SIG-M5 (cell line): ENCODE results near the gene ZNF653.

Experiments
- DNase-seq: peaks from one replicate; lab custom pipeline; 2025; lab: John Stamatoyannopoulos, UW

Gene ZNF653, protein sequence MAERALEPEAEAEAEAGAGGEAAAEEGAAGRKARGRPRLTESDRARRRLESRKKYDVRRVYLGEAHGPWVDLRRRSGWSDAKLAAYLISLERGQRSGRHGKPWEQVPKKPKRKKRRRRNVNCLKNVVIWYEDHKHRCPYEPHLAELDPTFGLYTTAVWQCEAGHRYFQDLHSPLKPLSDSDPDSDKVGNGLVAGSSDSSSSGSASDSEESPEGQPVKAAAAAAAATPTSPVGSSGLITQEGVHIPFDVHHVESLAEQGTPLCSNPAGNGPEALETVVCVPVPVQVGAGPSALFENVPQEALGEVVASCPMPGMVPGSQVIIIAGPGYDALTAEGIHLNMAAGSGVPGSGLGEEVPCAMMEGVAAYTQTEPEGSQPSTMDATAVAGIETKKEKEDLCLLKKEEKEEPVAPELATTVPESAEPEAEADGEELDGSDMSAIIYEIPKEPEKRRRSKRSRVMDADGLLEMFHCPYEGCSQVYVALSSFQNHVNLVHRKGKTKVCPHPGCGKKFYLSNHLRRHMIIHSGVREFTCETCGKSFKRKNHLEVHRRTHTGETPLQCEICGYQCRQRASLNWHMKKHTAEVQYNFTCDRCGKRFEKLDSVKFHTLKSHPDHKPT

DNA sequence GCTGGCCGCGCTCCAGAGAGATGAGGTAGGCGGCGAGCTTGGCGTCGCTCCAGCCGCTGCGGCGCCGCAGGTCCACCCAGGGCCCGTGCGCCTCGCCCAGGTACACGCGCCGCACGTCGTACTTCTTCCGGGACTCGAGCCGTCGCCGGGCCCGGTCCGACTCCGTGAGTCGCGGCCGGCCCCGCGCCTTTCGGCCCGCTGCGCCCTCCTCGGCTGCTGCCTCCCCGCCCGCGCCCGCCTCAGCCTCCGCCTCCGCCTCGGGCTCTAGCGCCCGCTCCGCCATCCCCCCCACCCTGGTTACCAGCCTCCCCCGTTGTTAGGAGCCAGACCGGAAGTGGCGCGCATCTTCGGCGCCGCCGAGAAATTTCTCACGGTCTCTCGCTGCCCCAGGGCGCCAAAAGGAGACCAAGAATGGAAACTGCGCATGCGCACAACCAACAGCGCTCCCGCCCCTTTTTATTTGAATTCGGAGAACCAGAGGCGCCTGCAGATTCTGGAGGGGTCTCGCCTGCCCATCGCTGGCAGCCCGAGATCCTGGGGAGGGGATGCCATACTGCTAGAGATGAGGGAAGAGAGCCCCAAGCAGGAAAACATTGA is at the start of gene ZNF653:
Gene ZNF653, minus strand, starts transcription at position 336 of the 597 bp plus-strand sequence. Its CDS starts 53 bp downstream, at position 283.
- no peak for DNase-seq

DNA sequence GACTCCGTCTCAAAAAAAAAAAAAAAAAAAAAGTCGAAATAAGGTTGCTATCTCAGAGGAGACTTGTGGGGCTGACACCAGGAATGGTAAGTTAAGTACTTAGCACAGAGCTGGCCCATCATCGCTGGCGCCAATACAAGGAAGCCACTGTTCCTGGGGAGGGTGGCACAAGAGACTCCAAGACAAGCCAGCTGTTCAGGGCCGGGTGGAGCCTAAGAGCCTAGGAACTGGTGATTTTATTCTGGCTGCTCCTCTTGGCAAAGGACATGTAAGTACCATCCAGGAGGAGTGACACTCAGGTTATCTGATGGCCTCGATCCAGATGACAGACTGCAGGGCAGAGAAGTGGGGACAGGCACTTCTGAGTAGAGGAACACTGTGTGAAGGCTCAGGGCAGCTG is 49.6 kb upstream of the ZNF653 start:
- no peak for DNase-seq

DNA sequence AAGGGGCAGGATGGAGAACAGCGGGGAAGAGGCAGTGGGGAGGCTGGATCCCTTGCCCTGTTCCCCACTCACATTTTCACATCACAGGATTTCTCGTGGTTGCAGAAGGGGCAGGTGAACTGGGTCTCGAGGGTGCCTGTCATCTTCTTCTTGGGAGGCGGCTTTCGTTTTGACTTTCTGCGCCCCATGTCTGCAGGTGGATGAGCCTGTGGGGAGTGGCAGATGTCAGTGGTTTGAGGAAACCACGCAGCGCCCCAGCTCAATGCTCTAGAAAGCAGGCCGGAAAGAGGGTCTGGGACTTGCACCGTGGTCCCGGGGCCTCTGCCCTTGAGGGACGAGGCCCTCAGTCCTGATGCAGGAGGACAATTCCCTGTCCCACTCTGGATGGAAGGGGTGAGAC is 48.5 kb upstream of the ZNF653 start:
- DNase-seq = no peak

DNA sequence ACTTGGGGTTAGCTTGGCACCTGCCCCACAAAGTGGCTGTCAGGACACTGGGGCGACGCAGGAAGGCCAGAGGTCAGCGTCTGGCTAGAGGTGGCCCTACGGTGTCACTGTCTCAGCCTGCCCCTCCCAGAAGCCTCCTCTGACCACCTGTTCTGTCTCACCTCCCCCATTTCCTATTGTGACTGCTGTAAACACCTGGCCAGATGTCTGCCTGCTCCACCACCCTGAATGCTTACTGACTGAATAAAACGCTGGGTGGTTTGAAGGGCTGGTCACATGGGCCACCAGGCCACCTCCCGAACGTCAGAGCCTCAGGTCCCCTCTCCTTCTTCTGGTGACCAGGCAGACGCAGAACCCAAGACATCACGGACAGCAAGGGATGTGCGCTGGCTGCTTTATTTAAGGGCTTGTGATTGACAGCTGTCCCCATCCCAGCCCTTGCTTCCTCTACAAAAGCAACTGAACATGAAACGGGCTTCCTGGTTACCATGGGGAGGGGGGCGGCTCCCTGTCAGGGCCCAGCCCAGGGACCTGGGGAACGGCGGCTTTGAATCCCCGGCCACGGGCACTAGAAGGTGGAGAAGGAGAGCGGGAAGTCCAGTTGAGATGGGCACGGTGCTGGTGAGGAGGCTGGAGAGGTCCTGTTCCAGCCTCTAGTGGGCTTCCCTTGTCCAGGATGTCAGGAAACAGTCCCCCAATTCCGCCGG is 47.2 kb upstream of the ZNF653 start:
- no peak for DNase-seq

DNA sequence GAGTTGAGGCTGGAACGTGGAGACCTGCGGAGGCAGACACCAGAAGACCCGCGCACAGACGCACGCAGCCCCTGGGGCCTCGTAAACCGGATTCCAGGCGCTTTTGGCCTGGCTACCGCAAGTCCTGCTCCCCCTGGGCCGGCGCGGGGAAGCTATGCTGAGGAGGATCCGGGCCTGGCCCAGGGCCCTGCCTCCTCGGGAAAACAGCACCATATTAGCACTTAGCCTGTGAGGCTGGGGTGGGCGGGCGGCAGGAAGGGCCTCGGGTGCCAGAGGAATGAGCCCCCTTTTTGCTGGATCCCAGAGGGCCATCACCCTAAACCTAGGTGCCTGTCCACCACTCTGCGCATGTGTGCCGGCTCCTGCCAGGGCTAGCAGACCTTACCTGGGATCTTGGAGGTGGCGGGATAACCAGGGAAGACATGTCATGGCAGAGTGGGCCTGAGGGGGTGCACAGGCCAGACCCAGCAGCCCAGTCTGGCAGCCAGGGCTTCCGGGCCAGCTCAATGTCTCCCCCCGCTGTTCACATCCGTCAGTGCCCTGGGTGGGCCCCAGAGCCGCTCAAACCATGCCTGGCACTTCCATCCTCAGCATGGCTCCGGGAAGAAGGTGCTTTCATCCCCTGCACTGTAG is 46.1 kb upstream of the ZNF653 start:
- DNase-seq = no peak

DNA sequence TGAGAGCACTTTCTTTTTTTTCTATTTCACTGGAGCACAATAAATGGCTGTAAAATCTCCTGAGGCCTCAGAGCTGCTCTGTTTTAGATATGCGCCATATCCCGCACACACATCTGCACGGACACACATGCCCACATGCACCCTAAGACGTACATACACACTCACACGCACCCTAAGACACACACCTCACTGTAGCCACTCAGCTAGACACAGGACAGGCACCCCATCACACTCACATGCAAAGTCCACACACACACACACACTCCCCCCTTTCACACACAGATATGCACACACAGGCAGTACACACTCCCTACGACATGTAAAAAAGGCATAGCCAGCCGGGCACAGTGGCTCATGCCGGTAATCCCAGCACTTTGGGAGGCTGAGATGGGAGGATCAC is 44.6 kb upstream of the ZNF653 start:
- DNase-seq = no peak

DNA sequence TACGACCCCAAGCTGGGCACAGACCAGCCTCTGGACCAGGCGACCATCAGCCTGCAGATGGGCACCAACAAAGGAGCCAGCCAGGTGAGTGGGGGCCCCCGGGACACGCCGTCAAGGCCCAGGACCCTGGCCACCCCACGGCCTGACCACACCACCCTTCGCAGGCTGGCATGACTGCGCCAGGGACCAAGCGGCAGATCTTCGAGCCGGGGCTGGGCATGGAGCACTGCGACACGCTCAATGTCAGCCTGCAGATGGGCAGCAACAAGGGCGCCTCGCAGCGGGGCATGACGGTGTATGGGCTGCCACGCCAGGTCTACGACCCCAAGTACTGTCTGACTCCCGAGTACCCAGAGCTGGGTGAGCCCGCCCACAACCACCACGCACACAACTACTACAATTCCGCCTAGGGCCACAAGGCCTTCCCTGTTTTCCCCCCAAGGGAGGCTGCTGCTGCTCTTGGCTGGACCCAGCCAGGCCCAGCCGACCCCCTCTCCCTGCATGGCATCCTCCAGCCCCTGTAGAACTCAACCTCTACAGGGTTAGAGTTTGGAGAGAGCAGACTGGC is 43.8 kb upstream of the ZNF653 start:
- DNase-seq = no peak

DNA sequence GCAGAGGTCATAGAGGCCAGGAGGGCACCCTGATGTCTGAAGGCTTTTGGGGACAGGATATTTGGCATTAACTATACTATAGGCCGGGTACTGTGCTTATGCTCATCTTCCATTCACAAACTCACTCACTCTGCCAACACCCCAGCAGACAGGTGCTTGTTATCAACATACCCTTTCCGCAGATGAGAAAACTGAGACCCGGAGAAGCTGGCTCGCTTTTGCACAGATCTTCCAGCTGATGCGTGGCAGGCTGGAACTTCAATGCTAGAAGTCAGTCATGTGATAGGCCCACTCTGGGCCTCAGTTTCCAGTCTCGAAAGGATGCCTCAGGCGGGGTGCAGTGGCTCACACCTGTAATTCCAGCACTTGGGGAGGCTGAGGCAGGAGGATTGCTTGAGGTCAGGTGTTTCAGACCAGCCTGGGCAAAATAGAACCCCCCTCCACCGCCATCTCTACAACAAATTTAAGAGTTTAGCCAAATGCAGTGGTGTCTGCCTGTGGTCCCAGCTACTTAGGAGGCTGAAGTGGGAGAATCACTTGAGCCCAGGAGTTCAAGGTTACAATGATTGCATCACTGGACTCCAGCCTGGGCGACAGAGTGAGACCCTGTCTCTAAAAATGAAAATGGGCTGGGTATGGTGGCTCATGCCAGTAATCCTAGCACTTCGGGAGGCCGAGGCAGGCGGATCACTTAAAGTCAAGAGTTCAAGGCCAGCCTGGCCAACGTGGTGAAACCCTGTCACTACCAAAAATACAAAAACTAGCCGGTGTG is 42.5 kb upstream of the ZNF653 start:
- DNase-seq = no peak

DNA sequence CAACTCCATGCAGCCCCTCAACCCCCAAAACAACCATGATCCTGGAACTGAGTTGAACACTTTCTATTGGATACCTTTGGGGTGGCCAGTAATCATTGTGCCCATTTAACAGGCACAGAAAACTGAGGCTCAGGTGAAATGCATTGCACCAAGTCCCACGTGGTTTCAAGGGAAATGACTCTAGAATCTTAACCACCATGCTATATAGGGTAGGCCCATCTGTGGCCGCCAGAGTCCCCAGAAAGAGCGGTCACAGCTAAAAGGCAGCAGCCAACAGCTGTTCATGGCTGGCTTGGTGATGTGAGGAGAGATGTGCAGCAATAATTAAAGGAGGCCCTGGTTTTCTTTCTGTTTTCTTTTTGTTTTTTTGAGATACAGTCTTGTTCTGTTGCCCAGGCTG is 35.6 kb upstream of the ZNF653 start:
- no peak for DNase-seq

DNA sequence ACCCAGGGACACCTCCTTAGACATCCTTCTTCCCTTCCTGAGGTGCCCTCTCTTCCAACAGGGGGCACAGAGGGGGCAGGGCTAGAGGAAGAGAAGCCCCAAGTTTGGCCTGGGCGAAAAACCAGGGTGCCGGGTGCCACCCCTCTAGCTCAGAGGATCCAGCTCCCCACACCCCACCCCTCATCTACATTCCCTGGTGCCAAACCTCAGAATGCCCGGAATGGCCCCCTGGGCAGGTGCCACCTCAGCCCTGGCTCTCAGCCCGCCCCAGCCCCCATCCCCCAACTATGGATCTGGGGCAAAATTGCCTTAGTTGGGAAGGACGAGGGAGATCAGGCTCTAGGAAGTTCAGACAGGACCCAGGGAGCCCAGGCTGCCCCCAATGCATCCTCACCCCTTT is 35.0 kb upstream of the ZNF653 start:
- DNase-seq = no peak

DNA sequence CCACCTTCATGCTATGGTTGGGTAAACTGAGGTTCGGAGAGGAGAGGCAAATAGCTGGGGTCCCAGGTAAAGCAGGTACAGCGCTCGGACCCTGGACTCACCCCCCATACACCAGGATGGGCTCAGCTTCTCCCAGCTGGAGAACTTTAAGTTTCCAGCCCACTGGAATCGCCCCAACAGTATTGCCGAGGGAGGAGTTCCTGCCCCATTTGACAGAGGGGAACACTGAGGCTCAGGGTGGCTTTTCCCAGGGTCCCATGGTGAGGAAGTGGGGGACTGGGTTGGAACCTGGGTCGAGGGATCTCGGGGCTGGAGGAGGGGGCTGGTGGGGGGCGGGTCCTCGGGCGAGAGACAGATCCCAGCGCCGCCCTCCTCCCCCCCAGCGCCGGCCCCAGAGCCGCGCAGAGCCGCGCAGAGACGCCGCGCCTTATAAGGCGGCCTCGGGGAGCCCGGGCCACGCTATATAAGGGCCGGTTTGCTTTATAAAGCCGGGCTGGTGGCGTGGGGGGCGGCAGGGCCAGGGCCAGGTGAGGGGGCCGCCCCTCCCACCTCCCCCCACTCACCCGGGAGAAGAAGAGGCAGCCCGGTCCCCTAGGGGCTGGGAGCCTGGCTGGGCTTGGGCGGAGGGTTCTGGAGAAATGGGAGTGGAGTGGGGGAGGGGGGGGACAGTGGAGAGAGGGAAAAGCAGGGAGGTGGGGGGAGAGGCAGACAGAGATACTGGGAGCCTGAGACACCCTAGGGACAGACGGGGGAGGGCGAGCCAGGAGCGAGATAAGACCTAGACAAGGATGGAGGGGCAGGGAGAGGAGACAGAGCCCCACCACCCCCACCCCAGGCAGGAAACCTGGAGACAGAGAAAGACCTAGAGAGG is 34.1 kb upstream of the ZNF653 start:
- no peak for DNase-seq

DNA sequence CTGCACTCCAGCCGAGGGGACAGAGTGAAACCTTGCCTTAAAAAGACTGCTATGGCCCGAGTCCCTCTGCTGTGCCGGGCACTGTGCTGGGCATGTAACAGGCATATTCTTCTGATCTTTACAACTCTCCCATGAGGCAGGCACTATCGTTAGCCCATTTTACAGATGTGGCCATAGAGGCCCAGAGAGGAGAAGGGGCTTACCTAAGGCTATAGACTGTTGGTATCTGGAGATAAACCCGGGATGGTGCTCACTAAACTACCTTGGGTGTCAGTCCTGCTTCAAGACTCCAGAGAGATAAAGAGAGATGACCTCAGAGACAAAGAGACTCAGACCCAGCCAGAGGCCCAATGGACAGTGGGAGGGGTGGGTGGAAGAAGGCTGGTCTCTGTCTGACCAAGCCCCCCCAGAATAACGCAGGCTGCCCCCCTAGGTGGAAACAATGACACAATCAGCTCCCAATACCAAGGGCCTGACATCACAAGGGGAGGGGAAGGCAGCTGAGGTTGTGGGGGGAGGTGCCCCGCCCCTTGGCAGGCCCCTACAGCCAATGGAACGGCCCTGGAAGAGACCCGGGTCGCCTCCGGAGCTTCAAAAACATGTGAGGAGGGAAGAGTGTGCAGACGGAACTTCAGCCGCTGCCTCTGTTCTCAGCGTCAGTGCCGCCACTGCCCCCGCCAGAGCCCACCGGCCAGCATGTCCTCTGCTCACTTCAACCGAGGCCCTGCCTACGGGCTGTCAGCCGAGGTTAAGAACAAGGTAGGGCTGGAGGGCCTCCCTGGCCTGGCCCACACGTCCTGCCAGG is 32.8 kb upstream of the ZNF653 start, which contains the start of gene CNN1:
Gene CNN1, plus strand, starts transcription at position 620 of the 805 bp plus-strand sequence. Its CDS starts 77 bp downstream, at position 697.
- DNase-seq = no peak

DNA sequence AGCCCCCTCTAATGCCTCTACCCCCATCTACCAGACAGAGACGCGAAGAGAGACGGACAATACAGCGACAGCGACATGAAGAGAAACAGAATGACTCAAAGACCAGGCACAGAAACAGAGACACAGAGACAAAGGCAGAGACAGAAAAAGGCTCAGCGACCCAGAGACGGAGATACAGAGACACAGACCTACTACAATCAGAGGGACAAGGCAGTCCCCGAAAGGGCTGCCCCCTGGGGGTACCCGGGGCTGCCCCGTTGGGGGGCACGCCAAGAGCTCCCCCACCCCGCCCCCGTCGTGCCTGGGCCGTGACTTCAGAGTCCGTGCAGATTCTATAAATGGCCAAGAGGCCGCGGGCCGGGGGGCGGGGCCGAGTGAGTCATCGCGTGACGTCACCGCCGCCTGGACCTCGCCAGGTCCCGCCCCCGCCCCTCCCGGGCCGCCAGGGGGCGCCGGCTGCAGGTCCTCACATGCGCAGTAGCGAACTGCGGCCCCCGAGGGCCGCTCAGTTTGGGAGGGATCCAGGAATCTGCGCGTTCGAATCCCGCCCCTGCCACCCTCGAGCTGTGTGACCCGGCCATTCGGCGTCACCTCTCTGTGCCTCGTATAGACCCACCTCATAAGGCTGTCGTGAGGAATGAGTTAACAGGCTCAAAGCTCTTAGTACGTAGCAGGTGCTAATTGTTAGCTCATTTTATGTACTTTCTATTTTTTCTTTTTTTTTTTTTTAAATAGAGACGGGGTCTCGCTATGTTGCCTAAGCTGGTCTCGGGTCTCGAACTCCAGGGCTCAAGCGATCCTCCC is 30.4 kb upstream of the ZNF653 start:
- no peak for DNase-seq

DNA sequence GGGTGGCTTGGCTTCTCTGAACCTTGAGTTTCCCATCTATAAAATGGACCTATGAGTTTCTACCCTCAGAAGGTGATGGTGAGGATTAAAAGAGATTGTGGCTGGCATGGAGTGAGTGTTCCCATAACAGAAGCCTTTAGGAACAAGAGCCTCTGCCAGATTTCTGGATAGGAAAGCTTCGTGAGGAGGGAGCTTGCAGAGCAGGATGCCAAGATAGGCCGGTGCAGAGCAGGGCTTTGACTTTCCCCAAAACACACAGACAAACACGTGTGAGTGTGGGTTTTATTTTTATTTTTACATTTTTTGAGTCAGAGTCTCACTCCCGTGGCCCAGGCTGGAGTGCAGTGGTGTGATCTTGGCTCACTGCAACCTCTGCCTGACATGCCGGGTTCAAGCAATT is 29.3 kb upstream of the ZNF653 start:
- no peak for DNase-seq

DNA sequence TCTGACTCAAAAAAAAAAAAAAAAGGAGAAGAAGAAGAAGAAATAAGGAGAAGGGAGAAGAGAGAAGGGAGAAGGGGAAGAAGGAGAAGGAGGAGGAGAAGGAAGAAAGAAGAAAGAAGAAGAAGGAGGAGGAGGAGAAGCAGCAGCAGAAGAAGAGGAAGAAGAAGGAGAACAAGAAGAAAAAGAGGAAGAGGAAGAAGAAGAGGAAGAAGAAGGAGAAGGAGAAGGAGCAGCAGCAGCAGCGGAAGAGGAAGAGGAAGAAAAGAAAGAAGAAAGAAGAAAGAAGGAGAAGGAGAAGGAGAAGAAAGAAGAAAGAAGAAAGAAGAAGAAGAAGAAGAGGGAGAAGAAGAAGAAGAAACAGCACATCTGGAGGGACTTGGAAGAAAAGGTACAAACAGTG is 28.9 kb upstream of the ZNF653 start:
- no peak for DNase-seq

DNA sequence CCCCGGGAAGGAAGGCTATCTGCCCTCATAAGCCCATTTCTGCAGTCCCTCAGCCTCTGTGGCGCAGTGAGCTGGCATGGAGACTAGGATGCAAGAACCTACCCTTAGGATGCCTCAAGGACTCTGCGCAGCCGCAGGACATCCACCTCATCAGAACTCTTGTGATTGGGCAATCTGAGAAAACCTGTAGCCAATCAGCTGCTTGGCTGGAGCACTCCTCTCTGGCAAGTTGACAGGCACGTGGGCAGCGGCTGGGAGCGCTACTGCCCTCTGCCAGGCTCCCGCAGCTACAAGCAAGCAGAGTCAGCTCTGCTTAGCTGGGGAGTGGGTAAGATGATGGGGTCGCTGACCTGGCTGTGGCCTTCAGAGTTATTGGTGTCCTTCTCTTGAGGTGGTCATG is 24.8 kb upstream of the ZNF653 start:
- no peak for DNase-seq

DNA sequence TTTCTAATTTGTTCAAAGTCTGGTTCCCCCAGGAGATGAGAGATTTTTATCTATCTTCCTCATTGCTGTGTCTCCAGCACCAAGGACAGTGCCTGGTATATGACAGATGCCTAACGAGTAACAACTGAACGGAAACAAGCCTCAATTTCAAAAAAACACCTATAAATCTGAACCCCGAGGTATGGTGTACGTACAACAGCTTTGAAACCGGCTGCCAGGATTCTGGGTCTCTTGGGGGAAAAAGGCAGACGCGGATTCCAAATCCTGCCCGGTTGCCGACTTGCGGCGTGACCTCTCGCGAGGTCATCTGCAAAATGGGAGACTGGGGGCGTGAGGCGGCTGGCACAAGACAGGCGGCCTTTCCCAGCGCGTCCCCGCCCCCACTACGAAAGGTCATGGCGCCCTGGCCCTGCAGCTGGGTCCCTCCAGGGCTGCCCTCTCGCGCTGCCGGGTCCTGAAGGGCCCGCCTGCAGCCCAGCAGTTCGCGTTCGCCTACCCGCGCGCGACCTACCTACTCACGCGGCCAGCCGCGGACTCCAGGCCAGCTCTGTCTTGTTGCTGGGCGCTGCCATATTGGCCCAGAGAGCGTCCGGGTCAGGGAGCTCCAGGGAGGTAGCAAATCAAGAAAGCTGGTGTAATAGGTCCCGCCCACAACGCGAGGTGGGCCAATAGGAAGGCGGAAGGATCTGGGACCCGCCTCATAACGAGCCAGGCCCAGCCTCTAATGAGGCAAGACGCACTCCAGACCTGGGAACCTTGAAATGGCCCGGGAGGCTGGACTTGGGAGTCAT is 23.1 kb upstream of the ZNF653 start, which contains the start of gene ECSIT:
Gene ECSIT, minus strand, starts transcription at position 584 of the 791 bp plus-strand sequence. CDS start 9,964 bp downstream, outside the sequence.
- peak; percentile 64 for DNase-seq
